ENCODE data around the gene SCARB2. TPM values are rescaled to one million over a fixed set of nuclear protein-coding genes. Genes with fewer than 3 reads are reported as not detected.

The SCARB2 gene
- total RNA-seq, 4 donors from 2014 or later: 126 to 219 (median 143) TPM

DNA sequence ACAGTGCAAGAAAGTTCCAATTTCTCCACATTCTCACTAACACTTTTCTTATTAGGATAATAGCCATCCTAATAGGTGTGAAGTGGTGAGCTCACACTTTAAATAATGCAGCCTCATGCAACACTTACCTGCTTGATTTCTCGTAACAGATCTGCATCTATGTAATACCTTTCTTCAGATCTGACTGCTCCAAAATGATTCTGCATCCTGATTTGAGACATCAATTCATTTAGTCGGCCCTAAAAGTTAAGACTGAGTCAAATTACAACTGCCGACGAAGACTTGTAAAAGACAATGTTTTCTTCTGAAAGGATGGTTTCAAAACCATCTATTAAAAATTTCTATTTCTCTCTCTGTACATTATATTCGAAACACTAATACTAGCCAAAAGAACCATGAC, 96.1 kb downstream of the SCARB2 start:
- no peak for TF ChIP-seq EP300 (IDR thresholded peaks at IDR 0.05)
- TF ChIP-seq, protein P1, sequence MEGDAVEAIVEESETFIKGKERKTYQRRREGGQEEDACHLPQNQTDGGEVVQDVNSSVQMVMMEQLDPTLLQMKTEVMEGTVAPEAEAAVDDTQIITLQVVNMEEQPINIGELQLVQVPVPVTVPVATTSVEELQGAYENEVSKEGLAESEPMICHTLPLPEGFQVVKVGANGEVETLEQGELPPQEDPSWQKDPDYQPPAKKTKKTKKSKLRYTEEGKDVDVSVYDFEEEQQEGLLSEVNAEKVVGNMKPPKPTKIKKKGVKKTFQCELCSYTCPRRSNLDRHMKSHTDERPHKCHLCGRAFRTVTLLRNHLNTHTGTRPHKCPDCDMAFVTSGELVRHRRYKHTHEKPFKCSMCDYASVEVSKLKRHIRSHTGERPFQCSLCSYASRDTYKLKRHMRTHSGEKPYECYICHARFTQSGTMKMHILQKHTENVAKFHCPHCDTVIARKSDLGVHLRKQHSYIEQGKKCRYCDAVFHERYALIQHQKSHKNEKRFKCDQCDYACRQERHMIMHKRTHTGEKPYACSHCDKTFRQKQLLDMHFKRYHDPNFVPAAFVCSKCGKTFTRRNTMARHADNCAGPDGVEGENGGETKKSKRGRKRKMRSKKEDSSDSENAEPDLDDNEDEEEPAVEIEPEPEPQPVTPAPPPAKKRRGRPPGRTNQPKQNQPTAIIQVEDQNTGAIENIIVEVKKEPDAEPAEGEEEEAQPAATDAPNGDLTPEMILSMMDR (IDR thresholded peaks at IDR 0.05): no peak
- TF ChIP-seq POLR2A (IDR thresholded peaks at IDR 0.05): no peak
- no peak for DNase-seq (ENCODE audit: low spot score in 2 of 2)
- H3K4me3 ChIP-seq: no peak overlapping the region
- no peaks in the 10 kb centered on the region for H3K4me1 ChIP-seq
- 97 to 98% methylated on average over 5 of the region's 5 CpGs for WGBS, 2 donors
- no peak overlapping the region for H3K27ac ChIP-seq
- no peaks in the 10 kb centered on the region for H3K9me3 ChIP-seq
- no peaks in the 10 kb centered on the region for H3K27me3 ChIP-seq
- peaks cover 0 to 98% (median 4%) of the 10 kb centered on the region in 3 donors for H3K36me3 ChIP-seq

DNA sequence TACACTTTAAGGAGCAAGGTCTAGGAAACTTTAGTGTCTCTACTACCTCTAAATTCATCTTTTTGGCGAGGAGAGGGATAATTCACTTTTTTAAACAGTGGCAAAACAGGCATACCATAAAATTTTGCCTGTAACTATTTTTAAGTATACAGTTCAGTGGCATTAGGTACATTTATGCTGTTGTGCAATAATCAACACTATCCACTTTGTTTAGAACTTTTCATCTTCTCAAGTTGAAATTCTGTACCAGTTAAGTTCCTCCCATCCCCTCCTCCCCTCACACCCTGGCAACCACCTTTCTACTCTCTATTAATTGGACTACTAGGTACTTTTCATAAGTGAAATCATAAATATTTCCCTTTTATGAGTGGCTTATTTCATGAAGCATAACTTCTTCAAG, 96.8 kb downstream of the SCARB2 start:
- no peak for DNase-seq (ENCODE audit: low spot score in 2 of 2)
- TF ChIP-seq POLR2A (IDR thresholded peaks at IDR 0.05) (no peak), EP300 (IDR thresholded peaks at IDR 0.05) (no peak)
- TF ChIP-seq, protein P1 (IDR thresholded peaks at IDR 0.05): no peak
- H3K27me3 ChIP-seq: no peaks in the 10 kb centered on the region
- no peak overlapping the region for H3K27ac ChIP-seq
- WGBS, 2 donors: 85 to 96% methylated on average over 1 of the region's 1 CpG
- H3K4me1 ChIP-seq: no peaks in the 10 kb centered on the region
- peaks cover 0 to 98% (median 4%) of the 10 kb centered on the region in 3 donors for H3K36me3 ChIP-seq
- H3K9me3 ChIP-seq: no peaks in the 10 kb centered on the region
- H3K4me3 ChIP-seq: no peak overlapping the region

Other genes with a start within 250 kb of the SCARB2 start
- 10 to 100 TPM; 28.0 to 49.4 (median 30.9) TPM for gene SDAD1, start 222.9 kb downstream of the SCARB2 start, total RNA-seq
- 1 to 10 TPM in 1 of 4 donors, under 1 TPM in 2, not detected in 1; 0.20 to 2.7 (median 0.84) TPM for gene CXCL9, start 206.3 kb downstream of the SCARB2 start, total RNA-seq
- 1 to 10 TPM in 2 of 4 donors, not detected in 2; 1.2 to 2.8 TPM for gene CXCL10, start 190.3 kb downstream of the SCARB2 start, total RNA-seq
- gene CXCL11, start 177.8 kb downstream of the SCARB2 start, total RNA-seq: not detected
- gene ART3, start 139.1 kb downstream of the SCARB2 start, total RNA-seq: 10 to 100 TPM in 3 of 4 donors, 1 to 10 TPM in 1; 2.9 to 44.4 (median 20.6) TPM
- 10 to 100 TPM; 27.5 to 39.6 (median 31.8) TPM for gene NUP54, start 65.4 kb downstream of the SCARB2 start, total RNA-seq
- gene FAM47E, start 37.9 kb upstream of the SCARB2 start, total RNA-seq: 1 to 10 TPM in 3 of 4 donors, under 1 TPM in 1; 0.30 to 4.6 (median 1.5) TPM
- 10 to 100 TPM in 2 of 4 donors, 1 to 10 TPM in 2; 2.3 to 11.1 (median 6.7) TPM for gene STBD1, start 92.9 kb upstream of the SCARB2 start, total RNA-seq
- gene CCDC158, start 207.3 kb upstream of the SCARB2 start, total RNA-seq: 1 to 10 TPM in 2 of 4 donors, under 1 TPM in 2; 0.39 to 8.4 (median 0.86) TPM
- 10 to 100 TPM; 28.0 to 49.8 (median 37.9) TPM for gene SHROOM3, start 221.4 kb upstream of the SCARB2 start, total RNA-seq

Data from tibial nerve (tissue), 4 donors.